Vagina (tissue), 2 donors: ENCODE data around the gene SAAL1.

Experiments used
- POLR2AphosphoS5 ChIP-seq, 2 donors: sonication (generic); formaldehyde crosslinking; IDR thresholded peaks; one replicate each; pipeline ENCODE4 v1.9.0; 2017; ENCODE audit warnings: antibody characterized with exemption in 2 of 2, mild to moderate bottlenecking in 2 of 2, low read depth in 1 of 2; ENCODE audit not compliant: insufficient read depth in 1 of 2
- TF ChIP-seq, protein P1 (sequence below), 3 experiments: fragments of 450-650 bp in 2 of 3; fragments of 200-600 bp in 1 of 3; sonication (generic) in 1 of 3; IDR thresholded peaks; one replicate each; pipeline ENCODE4 v1.5.1; 2017 to 2019; ENCODE audit warnings: antibody characterized with exemption in 3 of 3, mild to moderate bottlenecking in 2 of 3, moderate library complexity in 2 of 3

DNA sequence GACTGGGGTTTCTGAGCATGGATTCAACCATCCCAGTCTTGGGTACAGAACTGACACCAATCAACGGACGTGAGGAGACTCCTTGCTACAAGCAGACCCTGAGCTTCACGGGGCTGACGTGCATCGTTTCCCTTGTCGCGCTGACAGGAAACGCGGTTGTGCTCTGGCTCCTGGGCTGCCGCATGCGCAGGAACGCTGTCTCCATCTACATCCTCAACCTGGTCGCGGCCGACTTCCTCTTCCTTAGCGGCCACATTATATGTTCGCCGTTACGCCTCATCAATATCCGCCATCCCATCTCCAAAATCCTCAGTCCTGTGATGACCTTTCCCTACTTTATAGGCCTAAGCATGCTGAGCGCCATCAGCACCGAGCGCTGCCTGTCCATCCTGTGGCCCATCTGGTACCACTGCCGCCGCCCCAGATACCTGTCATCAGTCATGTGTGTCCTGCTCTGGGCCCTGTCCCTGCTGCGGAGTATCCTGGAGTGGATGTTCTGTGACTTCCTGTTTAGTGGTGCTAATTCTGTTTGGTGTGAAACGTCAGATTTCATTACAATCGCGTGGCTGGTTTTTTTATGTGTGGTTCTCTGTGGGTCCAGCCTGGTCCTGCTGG, 31.4 kb upstream of the SAAL1 start:
- TF ChIP-seq, protein P1, sequence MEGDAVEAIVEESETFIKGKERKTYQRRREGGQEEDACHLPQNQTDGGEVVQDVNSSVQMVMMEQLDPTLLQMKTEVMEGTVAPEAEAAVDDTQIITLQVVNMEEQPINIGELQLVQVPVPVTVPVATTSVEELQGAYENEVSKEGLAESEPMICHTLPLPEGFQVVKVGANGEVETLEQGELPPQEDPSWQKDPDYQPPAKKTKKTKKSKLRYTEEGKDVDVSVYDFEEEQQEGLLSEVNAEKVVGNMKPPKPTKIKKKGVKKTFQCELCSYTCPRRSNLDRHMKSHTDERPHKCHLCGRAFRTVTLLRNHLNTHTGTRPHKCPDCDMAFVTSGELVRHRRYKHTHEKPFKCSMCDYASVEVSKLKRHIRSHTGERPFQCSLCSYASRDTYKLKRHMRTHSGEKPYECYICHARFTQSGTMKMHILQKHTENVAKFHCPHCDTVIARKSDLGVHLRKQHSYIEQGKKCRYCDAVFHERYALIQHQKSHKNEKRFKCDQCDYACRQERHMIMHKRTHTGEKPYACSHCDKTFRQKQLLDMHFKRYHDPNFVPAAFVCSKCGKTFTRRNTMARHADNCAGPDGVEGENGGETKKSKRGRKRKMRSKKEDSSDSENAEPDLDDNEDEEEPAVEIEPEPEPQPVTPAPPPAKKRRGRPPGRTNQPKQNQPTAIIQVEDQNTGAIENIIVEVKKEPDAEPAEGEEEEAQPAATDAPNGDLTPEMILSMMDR (IDR thresholded peaks at IDR 0.05): no peak
- TF ChIP-seq POLR2AphosphoS5 (IDR thresholded peaks at IDR 0.05; ENCODE audit: insufficient read depth in 1 of 2, low read depth in 1 of 2): no peak
